Activated naive CD8-positive, alpha-beta T cell treated with anti-CD3 and anti-CD28 coated beads, Interleukin-2, amount 50 U/mL, for 16 hours (primary cell): ENCODE results near the gene KAZN.

Experiments
- DNase-seq: peaks from one replicate; pipeline ENCODE4 v3.0.0-alpha.2; 2020; ENCODE audit warnings: low read depth, low spot score

KAZN gene

DNA sequence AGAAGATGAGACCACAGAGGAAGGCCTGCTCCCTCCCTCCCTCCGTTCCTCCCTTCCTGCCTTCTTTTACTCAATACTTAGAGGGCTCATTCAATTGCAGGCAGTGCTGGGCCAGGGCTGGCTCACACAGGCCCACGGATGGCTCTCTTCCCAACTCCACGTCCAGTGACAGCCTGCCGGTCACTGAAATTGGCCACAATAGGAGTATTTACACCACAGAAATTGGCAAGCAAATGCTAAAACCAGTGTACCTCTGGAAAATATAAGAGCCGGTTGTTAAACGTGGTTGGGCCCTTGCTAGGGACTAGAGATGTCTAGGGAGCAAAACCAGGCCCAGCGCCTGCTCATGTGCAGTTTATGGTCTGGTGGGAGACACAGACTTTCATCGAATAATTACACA, 482.6 kb downstream of the KAZN start:
- DNase-seq = no peak

DNA sequence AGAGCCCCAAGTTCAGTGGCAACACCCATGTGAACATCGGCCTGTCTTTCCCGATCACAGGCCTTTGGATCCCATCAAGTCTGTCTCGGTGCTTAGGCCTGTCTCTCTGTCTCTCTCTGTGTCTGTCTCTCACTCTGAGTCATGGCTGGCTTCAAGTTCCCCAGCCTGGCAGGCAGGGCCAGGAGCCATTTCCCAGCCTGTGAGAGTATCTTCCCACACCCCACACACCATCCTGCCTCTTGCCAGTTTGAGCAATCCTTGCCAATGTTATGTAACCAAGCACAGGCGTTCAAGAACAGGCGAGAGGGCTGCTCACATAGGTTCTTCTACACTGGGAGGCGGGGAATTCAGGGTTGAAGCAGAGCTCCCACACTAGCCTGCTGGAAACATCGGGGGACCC, 485.1 kb downstream of the KAZN start:
- DNase-seq = no peak

DNA sequence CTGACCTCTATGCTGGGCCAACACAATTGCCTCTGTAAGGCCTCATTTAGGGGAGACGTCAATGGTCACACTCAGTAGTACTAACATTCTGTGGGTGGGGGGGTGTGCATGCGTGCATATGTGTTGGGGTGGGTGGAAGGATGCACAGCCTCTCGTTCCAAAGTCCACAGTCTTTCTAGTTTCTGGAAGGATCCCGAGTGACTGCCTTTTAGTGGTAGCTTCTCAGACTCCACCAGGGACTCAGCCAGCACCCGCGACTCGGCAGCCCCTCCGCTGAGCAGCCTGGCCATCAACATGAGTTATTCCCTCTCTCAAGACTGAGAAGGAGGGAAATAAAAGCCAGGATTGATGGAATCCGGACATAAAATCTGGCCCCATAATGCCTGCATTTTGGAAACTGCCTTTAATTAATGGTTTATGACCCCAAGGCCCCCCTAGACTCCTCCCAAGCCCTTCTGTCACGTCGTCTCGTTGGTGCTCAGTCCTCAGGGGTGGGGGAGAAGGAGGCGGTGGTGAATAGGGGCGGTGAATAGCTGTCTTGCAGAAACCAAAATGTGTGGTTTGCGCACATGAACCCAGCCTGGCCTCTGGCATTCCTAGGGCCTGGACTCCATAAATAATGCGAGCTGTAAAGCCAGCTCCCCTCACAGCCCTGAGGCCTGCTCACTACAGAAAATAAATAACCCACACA, 489.9 kb downstream of the KAZN start:
- no peak for DNase-seq

DNA sequence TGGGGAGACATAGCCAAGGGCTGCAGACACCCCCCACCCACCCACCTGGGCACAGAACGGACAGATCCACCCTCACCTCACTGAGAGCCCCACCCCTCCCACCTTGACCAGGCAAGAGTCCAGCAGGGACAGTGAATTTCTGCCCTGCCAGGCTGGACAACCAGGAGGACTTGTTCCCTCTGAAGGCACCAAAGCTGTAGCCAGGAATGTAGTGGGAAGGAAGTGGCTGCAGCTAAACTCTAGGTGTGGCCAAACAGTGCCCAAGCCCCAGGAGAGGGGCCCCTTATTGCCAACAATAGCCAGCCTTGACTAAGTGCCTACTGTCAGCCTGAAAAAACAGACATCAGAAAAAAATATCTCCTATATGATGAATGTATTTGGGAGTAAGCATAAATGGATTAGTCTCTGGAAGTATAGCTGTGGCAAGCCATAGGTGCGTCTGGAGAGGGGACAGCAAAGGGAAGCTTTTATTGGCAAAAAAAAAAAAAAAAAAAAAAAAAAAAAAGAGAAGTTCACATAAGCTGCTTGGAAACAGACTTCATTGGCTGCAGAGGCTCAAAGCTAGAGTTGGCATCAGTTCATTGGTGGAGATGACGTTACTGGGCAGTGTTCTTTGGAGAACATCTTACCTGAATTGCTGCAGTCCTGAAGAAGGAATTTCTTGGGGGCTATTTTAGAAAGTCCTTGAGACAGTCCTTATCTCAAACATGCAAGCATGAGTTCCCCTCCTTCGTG, 490.9 kb downstream of the KAZN start:
- DNase-seq = no peak

DNA sequence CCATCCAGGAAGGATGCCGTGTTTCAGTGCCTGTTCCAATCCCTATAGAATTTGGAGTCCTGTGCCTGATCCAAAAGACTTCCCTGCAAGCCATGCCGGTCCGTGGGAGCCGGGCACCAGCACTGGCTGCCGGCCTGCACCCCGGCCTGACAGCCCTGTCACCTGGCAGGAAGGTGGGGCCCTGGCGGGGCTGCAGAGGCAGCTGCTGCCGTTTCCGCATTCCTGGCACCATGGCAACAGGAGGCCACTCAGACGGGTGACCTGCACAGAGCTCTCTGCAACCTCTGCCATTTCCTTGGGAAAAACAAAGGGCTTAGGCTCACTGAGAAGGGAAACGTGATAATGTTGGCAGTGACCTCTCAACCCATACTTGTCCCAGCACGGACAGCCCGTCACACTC, 491.9 kb downstream of the KAZN start:
- no peak for DNase-seq

DNA sequence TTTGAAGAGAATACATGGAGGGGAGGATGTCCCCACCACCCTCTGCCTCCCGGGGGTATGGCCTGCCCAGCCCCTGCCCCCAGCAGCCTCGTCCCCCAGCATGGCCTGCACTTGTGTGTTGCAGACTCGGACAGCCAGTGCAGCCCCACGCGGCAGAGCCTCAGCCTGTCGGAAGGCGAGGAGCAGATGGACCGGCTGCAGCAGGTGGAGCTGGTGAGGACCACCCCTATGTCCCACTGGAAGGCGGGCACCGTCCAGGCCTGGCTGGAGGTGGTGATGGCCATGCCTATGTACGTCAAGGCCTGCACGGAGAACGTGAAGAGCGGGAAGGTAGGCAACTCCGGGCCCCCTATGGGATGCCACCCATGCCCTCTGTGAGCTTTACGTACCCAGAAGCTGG, 495.6 kb downstream of the KAZN start:
- DNase-seq = no peak

DNA sequence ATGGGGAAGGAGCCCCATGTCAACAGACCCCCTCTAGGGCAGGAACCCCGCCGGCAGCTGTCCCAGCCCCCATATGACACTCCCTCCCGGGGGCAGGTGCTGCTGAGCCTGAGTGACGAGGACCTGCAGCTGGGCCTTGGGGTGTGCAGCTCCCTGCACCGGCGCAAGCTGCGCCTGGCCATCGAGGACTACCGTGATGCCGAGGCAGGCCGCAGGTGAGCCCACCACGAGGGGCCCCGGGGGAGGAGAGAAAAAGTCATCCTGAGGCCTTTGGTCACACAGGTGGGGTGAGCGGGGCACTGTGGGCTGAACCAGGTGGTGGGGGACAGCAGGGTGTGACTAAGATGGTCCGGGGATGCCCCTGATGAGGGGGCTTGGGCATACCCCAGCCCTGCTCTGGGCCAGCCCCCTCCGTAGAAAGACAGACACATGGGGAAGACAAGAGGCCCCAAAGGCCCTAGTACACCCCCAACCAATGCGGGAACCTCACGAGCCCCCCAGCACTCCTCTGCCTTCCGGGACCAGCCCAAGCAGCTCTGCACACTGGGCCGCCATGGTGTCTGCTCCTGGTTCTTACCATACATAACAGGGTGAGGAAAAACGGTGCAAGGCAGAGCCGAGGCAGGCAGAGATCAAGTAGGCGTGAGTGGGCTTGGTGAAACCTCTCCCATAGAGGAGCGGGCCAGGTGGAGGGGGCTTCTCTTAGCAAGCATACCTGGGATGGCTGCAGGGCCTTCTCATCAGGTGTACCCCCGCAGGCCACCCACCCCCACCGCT, 496.4 kb downstream of the KAZN start:
- no peak for DNase-seq

DNA sequence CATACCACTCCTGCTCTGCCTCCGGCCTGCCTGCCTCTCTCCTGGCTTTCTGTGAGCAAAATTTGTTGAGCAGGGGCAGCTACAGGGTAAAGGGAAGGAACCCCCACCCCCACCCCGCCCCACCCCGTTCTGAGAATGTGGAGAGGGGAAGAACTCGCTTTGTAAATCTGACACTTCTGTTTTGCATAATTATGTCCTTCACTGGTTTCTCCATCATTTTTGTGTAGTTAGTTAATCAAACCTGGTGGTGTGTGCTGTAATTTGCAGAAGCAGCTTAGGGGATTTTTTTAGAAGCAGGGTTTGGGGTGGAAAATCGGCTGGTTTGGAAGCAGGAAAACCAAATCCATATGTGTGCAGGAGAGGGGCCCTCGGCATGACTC, 497.0 kb downstream of the KAZN start:
- no peak for DNase-seq

DNA sequence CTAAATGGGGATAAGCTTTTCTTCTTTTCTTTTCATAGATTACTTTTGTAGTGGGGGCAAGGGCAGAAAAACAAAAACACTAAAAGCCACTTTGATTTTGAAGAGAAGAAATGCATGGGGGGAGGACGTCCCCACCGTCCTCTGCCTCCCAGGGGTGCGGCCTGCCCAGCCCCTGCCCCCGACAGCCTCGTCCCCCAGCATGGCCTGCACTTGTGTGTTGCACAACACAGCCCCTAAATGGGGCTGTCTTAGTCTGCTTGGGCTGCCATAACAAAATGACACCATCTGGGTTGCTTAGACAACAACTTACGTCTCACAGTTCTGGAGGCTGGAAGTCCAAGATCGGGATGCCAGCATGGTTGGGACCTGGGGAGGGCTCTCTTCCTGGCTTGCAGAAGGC, 497.8 kb downstream of the KAZN start:
- no peak for DNase-seq

DNA sequence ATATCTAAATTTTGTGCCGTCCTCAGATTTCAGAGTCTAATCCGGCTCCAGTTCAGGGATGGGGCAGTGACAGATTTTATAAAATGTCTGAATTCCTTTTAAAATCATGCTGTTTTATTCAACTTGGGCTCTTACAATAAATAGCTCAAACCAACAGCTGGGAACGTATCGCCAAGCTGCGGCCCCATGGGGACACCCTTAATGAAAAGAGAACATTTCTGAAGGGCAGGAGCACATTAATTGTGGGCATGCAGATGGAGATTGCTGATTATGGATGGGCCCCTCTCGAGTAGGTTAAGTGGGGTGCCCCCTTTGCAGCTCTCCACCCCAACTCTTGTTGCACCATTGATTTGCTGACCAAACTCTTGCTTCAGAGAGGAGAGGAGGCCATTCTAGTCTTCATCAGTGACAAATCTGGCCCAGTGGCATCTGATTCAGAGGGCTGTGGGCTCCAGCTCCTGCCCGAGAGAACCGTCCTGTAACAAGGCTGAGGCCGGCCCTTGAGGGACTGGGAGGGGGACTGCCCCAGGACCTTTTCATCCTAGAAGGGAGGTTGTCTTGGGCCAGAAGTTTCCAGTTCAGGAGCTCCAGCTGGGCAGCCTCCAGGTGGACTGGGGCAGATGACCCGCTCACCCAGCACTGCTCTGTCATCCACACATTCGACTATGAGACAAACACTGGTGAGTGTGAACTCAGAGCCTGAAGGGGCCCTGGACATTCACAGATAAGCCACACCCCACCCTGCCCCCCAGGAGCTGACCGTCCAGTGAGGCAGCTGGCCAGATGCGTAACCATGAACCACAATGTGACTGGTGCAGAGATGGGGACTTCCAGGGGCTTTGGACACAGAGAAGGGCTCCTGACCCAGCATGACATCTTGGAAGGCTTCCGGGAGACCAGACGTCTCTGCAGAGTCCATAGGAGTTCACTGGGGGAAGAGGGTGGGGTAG, 500.0 kb downstream of the KAZN start:
- no peak for DNase-seq

DNA sequence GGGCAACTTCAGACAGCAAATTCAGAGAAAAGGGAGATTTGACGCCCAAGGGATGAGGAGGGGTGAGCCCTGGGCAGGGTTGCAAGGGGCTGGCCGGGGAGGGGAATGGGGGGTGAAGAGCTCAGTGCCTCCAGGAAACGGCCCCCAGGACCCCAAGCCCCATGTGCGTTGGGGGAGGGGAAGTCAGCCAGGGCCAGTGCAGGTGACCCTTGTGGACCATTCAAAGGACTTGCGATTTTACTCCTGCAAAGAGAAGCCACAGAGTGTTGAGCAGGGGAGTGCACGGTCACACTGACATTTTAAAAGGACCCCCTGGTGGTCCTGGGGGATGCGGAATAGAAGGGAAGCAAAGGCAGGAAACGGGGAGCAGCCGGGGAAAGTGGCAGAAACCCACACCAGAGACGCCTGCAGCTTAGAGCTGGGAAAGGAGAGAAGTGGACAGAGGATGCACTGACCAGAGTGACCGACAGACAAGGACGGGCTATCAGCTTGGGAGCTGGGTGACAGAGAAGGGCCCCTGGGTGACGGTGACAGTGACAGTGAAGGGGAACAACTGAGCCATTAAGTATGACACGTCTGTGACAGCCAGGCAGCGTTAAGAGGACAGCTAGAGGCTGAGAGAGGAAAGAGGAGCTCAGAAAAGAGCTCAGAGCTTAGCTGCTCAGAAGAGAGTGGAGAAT, 501.1 kb downstream of the KAZN start:
- DNase-seq = no peak

DNA sequence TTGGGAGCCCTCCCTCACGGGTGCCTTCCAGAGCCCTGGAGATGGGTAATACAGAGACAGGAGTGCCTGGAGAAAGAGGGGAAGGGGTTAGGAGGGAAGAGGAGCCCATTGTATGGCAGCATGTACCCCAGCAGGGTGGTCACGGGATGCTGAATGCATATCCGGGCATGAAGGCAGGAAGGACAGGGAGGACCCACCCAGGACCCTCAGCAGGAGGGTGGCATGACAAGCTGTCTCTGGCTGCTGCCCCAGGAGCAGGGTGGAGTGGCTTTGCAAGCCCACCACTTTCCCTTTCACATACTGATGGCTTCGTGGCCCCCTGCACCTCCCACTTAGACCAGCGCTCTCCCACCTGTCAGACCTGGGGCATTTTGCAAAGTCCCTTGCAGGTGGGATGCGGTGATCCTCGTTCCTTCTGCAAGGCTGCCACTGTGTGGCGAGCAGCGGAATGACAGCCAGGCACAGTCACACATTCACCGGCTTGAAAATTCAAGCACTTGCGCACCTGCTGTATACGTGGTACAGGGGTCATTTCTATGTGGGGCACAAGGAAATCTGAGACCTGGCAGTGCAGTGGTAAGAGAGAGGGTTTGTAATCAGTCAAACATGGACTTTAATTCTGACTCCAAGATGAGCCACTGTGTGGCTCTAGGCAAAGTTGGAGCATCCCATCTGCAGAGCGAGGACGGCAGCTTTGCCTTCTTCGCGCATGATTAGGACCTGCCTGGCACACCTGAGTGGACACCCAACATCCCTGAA, 501.8 kb downstream of the KAZN start:
- peak; percentile 16 for DNase-seq

DNA sequence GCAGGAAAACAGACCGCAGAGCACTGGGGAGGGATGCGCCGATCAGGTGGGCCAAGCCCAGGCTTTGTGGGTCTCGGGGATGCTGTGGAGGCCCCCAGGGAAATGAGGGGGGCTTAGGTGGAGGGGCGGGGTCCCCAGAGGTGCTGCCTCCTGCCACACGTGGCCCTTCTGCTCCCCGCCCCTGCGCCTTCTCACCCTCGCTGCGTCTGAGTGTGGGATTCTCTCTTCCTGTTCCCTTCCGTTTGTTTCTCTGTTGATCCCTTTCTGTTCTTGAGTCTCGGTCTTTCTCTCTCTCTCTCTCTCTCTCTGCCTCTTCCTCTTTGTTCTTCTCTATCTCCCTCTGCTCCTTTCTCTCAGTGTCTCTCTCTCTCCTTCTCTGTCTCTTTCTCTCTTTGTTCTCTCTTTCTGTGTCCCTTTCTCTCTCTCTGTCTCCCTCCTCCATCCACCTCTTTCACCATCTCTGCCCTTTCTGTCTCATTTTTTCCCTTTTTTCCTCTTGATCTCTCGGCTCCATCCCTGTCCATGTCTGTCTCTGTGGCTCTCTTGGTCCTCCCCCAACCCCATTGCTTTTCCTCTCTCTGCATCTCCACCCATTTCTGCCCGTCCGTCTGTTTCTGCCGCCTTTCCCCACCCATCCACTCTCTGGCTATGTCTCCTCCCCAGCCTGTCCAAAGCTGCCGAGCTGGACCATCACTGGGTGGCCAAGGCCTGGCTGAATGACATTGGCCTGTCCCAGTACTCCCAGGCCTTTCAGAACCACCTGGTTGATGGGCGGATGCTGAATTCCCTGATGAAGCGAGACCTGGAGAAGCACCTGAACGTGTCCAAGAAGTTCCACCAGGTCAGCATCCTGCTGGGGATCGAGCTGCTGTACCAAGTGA, 502.6 kb downstream of the KAZN start:
- DNase-seq = no peak

DNA sequence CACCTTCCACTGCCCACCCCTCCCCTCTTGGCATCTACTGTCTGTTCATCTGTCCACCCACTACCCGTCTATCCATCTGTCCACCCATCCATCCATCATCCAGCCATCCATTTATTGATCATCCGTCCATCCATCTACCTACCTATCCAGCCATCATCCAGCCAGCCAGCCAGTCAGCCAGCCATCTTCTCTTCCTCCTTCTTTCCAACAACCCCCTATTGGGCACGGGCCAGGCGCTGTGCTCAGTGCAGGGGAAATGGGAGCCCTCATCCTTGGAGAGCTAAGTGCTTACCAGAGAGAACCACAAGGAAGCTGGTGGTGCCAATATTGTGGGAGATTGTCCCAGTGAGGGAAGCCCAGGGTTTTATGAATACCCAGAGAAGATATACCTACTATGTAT, 503.3 kb downstream of the KAZN start:
- no peak for DNase-seq

DNA sequence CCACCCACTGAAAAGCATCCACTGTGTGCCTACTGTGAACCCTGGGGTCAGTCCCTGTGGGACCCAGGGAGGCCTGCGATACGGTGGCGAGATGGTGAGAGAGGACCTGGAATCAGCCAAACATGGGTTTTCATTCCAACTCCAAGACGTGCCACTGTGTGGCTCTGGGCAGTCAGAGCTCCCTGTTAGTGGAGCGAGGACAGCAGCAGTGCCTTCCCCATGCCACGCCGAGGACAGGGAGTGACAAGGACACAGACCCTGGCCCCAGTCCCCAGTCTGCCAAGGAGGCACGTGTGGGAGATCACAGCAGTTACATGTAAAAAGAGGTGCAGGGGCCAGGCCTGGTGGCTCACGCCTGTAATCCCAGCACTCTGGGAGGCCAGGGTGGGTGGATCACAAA, 504.2 kb downstream of the KAZN start:
- no peak for DNase-seq

DNA sequence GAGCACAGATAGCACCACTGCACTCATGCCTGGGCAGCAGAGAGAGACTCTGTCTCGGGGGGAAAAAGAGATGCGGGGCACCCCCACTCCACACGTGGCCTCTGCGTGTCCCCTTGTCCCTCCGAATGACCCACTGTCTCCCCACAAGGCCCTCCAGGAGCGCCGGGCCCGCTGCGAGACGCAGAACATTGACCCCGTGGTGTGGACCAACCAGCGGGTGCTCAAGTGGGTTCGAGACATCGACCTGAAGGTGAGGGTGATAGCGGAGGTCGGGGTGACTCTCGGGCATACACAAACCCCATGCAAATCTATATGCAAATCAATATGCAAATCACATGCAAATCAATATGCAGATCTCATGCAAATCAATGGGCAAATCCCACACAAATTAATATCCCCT, 504.7 kb downstream of the KAZN start:
- no peak for DNase-seq

DNA sequence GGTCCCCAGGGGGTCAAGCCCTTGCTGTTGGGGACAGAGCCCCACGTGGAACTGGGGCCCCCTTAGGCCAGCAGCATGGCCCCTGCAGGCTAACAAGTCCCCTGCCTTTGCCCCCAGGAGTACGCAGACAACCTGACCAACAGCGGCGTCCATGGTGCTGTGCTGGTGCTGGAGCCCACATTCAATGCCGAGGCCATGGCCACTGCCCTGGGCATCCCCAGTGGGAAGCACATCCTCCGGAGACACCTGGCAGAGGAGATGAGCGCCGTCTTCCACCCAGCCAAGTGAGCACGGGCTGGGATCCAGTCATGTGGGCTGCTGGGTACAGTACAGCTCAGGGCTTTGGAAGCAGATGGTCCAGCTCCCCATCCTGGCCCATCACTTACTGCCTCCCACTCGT, 505.4 kb downstream of the KAZN start:
- no peak for DNase-seq

DNA sequence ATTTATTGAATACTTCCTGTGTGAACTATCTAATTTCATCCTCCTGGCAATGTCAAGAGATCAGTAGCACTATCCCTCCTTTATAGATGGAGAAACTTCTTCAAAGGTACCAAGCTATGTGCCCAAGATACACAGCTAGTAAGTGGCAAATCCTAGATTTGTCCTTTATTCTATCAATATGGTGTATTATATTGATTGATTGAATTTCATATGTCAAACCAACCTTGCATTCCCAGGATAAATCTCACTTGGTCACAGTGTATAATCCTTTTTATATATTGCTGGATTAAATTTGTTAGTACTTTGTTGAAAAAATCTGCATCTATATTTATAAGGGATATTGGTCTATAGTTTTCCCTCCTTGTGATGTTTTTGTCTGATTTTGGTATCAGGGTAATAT, 506.3 kb downstream of the KAZN start:
- DNase-seq = no peak

DNA sequence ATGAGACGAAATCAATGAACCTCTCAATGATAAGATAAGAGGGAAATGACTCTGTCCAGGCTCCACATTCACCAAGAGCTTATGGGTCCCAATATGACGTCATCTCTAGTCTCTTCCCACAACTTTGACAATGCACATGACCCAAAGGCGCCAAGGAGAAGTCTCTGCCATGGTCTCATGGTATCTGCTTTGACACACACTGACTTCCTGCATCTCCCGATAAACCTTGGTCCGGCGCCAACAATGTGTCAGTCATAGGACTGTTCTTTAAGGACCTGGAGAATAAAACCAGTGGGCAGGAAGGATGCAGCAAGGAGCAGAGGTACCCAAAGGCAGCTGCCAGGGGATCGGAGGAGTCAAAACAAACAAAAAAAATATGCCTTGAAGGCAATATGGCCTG, 508.1 kb downstream of the KAZN start:
- no peak for DNase-seq
